HG03108 (cell line): Measurements from ENCODE around the gene MINDY2.
A peak's percentile ranks its signal among the peaks of the same experiment; 100 is the strongest.

ENCODE experiments used
- ATAC-seq: cut with Tn5 transposase; IDR thresholded peaks from one replicate; pipeline ENCODE4 v1.9.1; 2021; ENCODE audit warnings: moderate library complexity; ENCODE audit not compliant: unreplicated experiment

MINDY2 gene

GRCh38 chr15:58770857-58771620 is at the start of gene MINDY2:
Gene MINDY2 (plus strand): TSS chr15:58771302. CDS start chr15:58771396, 94 bp downstream.
- peak; percentile 95 for ATAC-seq

- peak; percentile 83 for ATAC-seq
These were observed 46.6 kb upstream of the MINDY2 start for GRCh38 chr15:58724466-58724865.

- no peak for ATAC-seq
These were observed 44.2 kb upstream of the MINDY2 start for GRCh38 chr15:58726867-58727266.

- no peak for ATAC-seq
These were observed 39.2 kb upstream of the MINDY2 start for GRCh38 chr15:58731756-58732535.

DNA sequence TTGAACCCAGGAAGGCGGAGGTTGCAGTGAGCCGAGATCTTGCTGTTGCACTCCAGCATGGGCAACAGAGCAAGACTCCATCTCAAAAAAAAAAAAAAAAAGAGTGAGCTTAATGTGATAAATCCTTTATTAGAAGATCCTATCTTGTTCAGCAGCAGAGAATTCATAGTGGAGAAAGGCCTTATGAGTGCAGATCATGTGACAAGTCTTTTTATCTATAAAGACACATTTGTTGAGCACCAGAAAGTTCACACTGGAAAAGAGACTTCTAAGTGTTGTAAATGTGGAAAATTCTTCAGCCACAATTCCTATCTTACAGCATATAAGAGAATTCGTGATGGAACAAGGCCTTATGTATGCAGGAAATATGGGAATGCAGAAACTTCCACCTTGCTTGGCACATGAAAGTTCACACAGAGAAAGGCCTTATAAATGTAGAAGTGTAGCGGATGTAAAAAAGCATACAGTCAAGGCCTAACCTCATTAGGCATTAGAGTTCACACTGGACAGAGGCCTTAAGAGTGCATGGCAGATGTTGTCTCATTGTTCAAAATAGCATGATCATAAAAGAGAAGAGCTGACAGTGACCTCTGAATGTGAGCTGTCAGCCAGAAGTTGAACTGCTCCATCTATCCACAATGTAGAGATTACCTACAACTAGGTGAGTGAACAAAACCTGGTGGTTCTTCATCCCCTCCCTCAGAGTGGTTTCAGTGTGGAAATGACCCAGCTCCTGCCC is 38.3 kb upstream of the MINDY2 start:
- no peak for ATAC-seq

GRCh38 chr15:58734859-58735258 is 36.2 kb upstream of the MINDY2 start:
- no peak for ATAC-seq

GRCh38 chr15:58736018-58736643 is 35.0 kb upstream of the MINDY2 start:
- no peak for ATAC-seq

GRCh38 chr15:58737298-58737697 is 33.8 kb upstream of the MINDY2 start:
- no peak for ATAC-seq

- no peak for ATAC-seq
These were observed 32.9 kb upstream of the MINDY2 start for GRCh38 chr15:58738046-58738707.

DNA sequence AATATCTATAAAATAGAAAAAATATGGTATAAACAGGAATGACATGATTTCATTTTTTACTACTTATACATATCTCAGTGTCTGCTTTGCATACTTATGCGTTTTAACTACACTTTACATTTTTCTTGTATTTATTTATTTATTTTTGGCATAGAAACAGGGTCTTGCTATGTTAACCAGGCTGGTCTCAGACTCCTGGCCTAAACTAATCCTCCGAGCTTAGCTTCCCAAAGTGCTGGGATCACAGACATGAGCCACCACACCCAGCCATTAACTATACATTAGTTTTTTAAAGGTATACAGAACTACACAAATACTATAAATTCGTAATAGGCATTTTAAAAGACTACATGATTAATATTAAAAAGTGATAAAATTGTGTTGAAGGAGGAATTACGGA is 30.7 kb upstream of the MINDY2 start:
- ATAC-seq, result no peak

DNA sequence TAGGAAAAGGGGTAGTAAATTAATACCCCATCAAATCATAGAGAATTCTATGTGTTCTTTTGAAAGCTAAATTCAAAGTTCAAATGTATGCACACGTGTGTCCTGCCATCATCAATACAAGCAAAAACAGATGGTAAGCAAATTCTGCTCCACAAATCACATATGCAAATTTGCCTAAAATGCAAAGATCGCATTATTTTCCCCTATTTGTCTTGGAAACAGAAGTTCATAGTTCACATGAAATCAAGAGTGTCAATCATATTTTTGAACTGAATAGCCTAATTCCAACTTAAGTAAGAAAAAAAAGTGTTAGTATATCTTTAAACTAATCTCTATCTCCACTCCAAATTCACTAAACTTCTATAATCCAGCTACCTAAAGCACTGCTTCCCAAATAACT is 30.1 kb upstream of the MINDY2 start:
- ATAC-seq, result no peak

DNA sequence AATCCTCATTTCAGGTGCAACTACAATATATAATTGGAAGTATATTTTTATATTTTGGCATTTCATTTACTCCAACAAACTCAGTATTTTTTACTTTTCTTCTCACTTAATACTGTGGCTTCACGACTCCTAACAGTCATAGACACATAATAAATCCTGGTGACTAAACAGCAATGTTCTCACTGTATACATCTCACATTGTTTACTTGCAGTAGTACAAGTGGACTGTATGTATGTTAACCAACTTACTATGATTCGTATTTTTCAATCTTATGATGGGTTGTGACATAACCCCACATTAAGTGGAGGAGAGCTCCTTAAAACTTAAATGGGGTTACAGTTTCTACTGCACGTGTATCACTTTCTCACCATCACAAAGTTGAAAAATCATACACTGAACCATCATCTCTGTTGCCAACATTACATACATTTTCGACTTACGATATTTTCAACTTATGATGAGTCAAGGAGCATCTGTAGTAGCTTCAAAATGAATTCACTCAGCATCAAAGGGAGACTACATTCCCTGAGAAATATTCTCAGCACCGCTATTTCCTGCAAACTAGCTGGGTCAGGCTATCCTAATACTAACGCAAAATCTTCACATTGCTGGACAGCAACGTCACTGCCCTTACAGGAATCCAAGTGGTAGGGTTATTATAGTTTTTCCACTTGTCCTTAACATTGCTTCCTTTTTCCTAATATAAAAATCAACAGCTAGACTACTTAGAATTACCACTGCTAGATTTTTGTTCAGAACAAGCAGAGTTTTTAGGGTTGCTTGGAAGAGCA is 28.9 kb upstream of the MINDY2 start:
- ATAC-seq, result no peak

DNA sequence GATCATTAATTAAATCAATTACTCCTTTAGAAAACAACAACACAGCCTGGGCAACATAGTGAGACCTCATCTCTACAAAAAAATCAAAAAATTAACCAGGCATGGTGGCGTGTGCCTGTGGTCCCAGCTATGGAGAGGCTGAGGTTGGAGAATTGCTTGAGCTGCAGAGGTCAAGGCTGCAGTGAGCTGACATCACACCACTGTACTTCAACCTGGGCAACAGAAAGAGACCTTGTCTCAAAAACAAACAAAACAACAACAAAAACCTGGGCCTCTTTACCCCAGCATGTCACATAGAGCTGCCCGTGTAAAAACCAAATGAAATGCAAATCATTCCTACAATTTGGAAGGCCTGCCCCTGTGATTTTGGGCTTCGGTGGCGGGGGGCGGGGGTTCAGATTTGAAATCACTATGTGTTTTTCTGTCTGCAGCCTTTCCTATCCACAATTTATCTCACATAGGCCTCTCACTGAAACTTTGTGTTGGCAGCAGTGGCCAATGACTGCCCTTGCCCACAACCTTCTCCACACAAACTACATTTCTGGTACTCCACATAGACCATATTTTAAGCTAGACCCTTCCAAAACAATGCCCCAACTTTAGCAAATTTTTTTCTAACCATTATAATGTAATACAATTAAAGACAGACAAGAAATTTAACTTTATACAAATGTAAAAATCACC is 28.1 kb upstream of the MINDY2 start:
- no peak for ATAC-seq

GRCh38 chr15:58746174-58746573 is 24.9 kb upstream of the MINDY2 start:
- ATAC-seq, result no peak

- peak; percentile 25 for ATAC-seq
These were observed 22.9 kb upstream of the MINDY2 start for GRCh38 chr15:58748040-58748851.

- peak; percentile 32 for ATAC-seq
These were observed 22.1 kb upstream of the MINDY2 start for GRCh38 chr15:58748852-58749531.

DNA sequence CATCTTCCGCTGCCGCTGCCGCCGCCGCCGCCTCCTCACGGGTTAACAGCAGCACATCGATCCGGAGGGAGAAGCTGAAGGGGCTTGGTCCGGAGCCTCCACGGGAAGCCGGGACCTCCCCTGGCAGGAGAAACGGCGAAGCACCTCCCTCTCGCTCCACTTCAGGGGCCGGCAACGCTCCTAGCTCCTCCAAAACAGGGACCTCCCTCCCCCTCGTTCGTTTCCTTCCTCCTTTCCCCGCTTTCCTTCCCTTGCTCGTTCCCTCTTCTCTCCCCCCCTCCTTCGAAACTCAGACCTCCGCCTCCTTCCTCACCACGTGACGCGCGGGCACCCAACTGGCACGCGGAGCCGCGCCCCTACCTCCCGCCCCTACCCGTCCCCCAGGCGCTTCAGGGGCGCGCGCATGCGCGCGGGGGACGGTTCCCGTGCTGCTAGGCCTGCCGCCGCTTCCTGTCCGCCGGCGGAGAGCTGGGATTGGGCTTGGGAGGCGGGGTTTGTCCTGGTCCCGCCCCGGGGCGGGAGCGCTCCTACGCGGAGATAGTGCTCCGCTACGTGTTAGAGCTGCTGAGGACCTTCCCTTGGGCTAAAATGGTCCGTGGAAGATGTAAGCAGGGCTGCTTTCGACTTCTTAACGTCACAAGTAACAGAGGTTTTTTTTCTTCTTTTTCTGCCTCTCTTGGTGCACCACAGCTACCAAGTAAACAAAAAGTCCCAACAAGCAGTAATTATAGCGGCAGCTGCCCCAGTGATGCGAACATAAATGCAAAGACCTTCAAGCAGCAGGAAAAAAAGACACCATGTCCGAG is 21.4 kb upstream of the MINDY2 start, which contains the start of gene ADAM10:
Gene ADAM10 (minus strand): TSS at position 176 of the 806 bp plus-strand sequence. CDS start 173 bp downstream, at position 3.
- ATAC-seq, result peak; percentile 88
